ENCODE measurements around the gene TP53BP1.
"Not testable (repeated sequence)": the region's sequence is repeated elsewhere in the genome, so short reads cannot be mapped to it uniquely, and the experiment has no call there.

TP53BP1 gene, protein sequence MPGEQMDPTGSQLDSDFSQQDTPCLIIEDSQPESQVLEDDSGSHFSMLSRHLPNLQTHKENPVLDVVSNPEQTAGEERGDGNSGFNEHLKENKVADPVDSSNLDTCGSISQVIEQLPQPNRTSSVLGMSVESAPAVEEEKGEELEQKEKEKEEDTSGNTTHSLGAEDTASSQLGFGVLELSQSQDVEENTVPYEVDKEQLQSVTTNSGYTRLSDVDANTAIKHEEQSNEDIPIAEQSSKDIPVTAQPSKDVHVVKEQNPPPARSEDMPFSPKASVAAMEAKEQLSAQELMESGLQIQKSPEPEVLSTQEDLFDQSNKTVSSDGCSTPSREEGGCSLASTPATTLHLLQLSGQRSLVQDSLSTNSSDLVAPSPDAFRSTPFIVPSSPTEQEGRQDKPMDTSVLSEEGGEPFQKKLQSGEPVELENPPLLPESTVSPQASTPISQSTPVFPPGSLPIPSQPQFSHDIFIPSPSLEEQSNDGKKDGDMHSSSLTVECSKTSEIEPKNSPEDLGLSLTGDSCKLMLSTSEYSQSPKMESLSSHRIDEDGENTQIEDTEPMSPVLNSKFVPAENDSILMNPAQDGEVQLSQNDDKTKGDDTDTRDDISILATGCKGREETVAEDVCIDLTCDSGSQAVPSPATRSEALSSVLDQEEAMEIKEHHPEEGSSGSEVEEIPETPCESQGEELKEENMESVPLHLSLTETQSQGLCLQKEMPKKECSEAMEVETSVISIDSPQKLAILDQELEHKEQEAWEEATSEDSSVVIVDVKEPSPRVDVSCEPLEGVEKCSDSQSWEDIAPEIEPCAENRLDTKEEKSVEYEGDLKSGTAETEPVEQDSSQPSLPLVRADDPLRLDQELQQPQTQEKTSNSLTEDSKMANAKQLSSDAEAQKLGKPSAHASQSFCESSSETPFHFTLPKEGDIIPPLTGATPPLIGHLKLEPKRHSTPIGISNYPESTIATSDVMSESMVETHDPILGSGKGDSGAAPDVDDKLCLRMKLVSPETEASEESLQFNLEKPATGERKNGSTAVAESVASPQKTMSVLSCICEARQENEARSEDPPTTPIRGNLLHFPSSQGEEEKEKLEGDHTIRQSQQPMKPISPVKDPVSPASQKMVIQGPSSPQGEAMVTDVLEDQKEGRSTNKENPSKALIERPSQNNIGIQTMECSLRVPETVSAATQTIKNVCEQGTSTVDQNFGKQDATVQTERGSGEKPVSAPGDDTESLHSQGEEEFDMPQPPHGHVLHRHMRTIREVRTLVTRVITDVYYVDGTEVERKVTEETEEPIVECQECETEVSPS (N-terminal part only)

DNA sequence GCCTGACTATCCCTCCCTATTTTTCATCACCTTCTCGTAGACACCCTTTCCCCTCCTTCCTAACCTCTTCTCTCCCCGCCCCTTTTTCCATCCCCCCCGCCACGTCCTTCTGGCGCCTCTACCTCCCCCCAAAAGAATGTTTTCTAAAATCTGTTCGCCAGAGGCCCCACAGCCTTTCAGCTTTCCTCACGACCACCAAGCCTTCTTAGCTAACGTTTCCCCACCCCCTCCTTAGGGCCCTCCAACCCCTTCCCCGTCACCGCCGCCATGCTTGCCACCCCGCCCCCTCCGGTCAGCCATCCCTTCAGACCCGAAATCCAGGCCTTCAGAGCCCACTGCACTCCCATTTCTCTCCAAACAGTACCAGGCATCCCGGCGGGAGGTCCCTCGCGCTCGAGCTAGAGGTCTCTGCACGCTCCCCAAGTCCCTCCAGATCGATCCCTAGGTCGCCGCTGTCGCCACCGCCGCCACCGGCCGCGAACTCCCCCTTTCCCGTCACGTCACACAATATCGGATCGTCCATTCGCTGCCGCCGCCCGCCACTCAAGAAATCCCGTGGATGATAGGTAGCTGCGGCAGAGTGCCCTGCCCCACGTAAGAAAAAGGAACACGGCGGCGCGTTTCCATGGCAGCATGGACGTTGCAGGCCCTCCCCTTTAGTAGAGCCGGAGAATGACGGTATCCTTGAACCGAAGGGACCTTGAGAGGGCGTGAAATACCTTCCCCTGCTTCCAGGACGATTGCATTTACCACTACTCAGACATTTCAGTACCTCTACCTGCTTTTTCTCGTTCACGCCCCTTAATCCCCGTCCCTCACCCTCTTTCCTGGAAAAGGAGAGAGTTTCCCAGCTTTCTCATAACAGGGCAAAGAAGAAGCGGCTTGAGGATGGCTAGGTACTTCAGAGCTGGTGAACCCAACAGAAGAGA lies at the start of gene TP53BP1:
TP53BP1 (minus strand) TSS at position 484 of the 929 bp plus-strand sequence; CDS start at position 371, 113 bp downstream.
- Mint-ChIP-seq H3K4me1 (peaks cover 31% of the 10 kb centered on the region), H3K4me3 (peak within 1 kb of the TSS; percentile 88 to 93), H3K27me3 (no peaks in the 10 kb centered on the region), H3K9me3 (no peaks in the 10 kb centered on the region), H3K27ac (peak within 1 kb of the TSS; percentile 95 to 99)
- peak; percentile 100 for ATAC-seq
- peak; percentile 91 to 94 for DNase-seq

DNA sequence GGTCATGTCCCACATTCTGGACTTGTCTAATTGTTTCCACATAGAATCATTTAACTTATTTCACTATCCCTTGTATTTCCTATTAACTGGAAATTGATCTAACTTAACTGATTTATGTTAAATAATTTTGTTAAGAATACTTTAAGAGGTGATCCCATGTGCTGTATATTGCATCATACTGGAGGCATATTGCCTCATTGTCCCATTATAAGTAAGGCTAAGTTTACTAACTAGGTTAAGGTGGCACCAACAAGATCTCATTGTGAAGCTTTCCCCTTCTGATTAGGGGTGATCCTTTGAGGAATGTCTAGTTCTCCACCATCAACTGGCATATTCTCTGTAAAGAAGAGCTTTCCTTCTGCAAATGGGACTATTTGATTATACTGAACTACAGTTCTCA lies 48.8 kb upstream of the TP53BP1 start:
- Mint-ChIP-seq H3K9me3 (no peaks in the 10 kb centered on the region), H3K4me3 (no peak overlapping the region), H3K27ac (peak overlapping the region; percentile 59 to 78), H3K4me1 (no peaks in the 10 kb centered on the region), H3K27me3 (no peaks in the 10 kb centered on the region)
- ATAC-seq (no peak), DNase-seq (no peak)

DNA sequence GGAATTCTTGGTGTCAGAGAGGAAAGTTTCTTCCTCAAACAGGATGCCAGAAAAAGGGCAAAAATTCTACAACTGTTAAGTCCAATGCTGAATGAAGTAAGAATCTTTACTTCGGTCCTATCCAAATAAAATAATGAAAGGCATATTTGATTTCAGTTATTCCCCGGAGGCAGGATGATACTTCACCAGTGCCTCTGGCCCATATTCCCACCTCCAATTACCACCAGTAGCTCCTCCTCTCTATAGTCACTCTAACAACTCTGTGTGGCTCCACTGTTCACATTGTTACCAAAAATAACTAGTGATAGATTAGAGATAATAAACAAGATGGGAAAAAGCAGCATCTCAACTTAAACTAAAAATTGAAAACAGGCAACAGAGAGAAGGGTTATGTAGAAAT lies 45.1 kb upstream of the TP53BP1 start:
- no peak overlapping the region for H3K4me3 Mint-ChIP-seq
- DNase-seq (no peak), ATAC-seq (no peak)
- no peak overlapping the region for H3K27ac Mint-ChIP-seq
- no peaks in the 10 kb centered on the region for H3K9me3 Mint-ChIP-seq
- no peaks in the 10 kb centered on the region for H3K27me3 Mint-ChIP-seq
- no peaks in the 10 kb centered on the region for H3K4me1 Mint-ChIP-seq

DNA sequence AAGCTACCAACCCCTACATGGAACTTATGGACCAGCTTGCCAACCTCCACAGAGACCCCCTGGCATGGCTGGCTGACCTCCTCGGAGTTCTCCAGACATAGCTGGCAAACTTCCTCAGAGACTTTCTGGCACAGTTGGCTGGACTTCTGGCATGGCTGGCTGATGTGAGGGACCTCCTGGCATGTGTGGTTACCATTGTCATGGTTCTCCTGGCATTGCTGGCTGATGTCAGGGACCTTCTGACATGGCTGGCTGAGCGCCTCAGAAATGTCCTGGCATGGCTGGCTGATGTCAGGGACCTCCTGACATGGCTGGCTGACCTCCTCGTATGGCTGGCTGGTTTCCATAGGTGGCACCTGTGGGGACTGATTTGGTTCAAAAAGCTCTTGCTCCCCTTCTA lies 41.9 kb upstream of the TP53BP1 start:
- no peaks in the 10 kb centered on the region for H3K4me1 Mint-ChIP-seq
- H3K4me3 Mint-ChIP-seq = no peak overlapping the region
- no peak for DNase-seq
- H3K9me3 Mint-ChIP-seq = no peaks in the 10 kb centered on the region
- ATAC-seq = no peak
- H3K27ac Mint-ChIP-seq = no peak overlapping the region
- no peaks in the 10 kb centered on the region for H3K27me3 Mint-ChIP-seq

DNA sequence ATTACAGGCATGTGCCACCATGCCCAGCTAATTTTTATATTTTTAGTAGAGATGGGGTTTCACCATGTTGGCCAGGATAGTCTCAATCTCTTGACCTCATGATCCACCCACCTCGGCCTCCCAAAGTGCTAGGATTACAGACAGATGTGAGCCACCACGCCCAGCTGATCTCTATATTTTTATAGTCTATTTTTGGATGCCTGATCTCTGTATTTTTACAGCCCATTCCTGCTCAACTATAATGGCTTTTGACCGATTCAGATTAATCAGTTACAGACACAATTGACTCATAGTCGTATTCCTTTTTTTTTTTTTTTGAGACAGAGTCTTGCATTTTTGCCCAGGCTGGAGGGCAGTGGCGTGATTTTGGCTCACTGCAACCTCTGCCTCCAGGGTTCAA lies 39.9 kb upstream of the TP53BP1 start:
- H3K4me3 Mint-ChIP-seq, H3K27me3 Mint-ChIP-seq, H3K9me3 Mint-ChIP-seq, DNase-seq, H3K27ac Mint-ChIP-seq, ATAC-seq, H3K4me1 Mint-ChIP-seq: not testable (repeated sequence)

DNA sequence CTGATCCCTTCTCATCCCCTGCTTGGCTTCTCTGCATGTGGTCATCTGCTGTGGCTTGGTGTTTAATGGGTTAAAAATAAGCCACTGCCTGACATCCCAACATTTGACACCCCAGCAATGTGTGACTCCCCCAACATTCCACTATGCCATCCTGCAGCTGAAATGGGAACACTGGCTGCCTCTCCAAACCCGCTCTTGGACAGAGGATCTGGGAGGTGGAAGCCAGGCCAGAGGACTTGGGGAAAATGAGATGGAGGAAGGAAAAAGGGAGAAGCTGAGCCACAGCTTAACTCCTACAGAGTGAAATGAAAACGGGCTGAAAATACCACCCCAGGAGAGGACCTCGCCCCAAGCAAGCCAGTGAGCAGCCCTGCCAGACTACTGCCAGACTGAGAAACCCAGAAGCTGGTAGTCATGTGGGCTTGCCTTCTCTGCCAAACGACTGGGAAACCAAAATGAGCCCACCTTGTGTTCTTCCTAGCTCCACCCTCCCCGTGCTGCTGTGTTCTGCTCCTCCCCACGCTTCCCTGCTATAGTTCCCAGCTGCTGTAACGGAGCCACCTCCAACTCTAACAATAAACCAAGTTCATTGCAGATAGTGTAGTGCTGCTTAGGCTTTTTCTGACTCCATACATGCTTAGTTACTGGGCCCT lies 38.2 kb upstream of the TP53BP1 start:
- ATAC-seq = no peak

DNA sequence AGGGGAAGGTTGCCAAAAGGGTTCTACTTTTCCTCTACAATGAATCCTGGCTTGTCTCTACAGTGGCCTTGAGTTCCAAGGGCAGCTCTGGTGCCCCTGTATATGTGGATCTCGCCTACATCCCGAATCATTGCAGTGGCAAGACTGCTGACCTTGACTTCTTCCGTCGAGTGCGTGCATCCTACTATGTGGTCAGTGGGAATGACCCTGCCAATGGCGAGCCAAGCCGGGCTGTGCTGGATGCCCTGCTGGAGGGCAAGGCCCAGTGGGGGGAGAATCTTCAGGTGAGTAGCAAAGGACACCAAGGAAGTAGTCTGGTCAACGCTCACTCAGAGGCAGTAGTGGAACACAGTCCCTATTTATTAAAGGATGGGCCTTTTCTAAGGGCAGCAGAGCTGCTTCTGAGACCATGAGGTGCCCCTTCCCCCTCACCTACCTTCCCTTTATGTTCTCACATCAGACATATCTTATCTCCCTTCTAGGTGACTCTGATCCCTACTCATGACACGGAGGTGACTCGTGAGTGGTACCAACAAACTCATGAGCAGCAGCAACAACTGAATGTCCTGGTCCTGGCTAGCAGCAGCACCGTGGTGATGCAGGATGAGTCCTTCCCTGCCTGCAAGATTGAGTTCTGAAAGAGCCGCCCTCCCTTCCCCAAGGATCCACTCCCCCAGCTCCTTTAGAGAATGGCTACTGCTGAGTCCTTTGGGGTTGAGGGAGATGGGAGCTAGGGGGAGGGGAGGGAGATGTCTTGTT lies 36.8 kb upstream of the TP53BP1 start:
- no peaks in the 10 kb centered on the region for H3K9me3 Mint-ChIP-seq

More for the DNA sequence above, 38.2 kb upstream of the TP53BP1 start:
- Mint-ChIP-seq H3K27me3 (no peaks in the 10 kb centered on the region), H3K27ac (no peak overlapping the region), H3K4me1 (no peaks in the 10 kb centered on the region), H3K9me3 (no peaks in the 10 kb centered on the region), H3K4me3 (no peak overlapping the region)
- no peak for DNase-seq

DNA sequence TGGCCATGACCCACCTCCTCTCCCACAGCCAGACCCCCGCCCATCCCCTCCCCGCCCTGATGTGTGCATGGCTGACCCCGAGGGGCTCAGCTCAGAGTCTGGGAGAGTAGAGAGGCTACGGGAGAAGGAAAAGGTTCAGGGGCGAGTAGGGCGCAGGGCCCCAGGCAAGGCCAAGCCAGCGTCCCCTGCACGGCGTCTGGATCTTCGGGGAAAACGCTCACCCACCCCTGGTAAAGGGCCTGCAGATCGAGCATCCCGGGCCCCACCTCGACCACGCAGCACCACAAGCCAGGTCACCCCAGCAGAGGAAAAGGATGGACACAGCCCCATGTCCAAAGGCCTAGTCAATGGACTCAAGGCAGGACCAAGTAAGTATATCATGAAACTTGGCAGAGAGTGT lies 36.2 kb upstream of the TP53BP1 start:
- Mint-ChIP-seq H3K4me1 (peaks cover 13% of the 10 kb centered on the region), H3K9me3 (no peaks in the 10 kb centered on the region), H3K27ac (no peak overlapping the region), H3K27me3 (no peaks in the 10 kb centered on the region), H3K4me3 (no peak overlapping the region)
- peak; percentile 31 for ATAC-seq
- no peak for DNase-seq

More for the DNA sequence above, 36.8 kb upstream of the TP53BP1 start:
- no peak overlapping the region for H3K4me3 Mint-ChIP-seq
- ATAC-seq (no peak), DNase-seq (no peak)
- peaks cover 7% of the 10 kb centered on the region for H3K4me1 Mint-ChIP-seq
- no peak overlapping the region for H3K27ac Mint-ChIP-seq
- no peaks in the 10 kb centered on the region for H3K27me3 Mint-ChIP-seq

DNA sequence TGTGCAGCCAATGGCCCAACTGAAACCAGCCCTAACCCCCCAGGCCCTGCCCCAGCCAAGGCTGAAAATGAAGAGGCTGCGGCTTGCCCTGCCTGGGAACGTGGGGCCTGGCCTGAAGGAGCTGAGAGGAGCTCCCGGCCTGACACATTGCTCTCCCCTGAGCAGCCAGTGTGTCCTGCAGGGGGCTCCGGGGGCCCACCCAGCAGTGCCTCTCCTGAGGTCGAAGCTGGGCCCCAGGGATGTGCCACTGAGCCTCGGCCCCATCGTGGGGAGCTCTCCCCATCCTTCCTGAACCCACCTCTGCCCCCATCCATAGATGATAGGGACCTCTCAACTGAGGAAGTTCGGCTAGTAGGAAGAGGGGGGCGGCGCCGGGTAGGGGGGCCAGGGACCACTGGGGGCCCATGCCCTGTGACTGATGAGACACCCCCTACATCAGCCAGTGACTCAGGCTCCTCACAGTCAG lies 35.6 kb upstream of the TP53BP1 start:
- Mint-ChIP-seq H3K27me3 (no peaks in the 10 kb centered on the region), H3K4me3 (no peak overlapping the region), H3K27ac (no peak overlapping the region), H3K9me3 (no peaks in the 10 kb centered on the region), H3K4me1 (peaks cover 15% of the 10 kb centered on the region)
- DNase-seq (no peak), ATAC-seq (peak; percentile 4)

DNA sequence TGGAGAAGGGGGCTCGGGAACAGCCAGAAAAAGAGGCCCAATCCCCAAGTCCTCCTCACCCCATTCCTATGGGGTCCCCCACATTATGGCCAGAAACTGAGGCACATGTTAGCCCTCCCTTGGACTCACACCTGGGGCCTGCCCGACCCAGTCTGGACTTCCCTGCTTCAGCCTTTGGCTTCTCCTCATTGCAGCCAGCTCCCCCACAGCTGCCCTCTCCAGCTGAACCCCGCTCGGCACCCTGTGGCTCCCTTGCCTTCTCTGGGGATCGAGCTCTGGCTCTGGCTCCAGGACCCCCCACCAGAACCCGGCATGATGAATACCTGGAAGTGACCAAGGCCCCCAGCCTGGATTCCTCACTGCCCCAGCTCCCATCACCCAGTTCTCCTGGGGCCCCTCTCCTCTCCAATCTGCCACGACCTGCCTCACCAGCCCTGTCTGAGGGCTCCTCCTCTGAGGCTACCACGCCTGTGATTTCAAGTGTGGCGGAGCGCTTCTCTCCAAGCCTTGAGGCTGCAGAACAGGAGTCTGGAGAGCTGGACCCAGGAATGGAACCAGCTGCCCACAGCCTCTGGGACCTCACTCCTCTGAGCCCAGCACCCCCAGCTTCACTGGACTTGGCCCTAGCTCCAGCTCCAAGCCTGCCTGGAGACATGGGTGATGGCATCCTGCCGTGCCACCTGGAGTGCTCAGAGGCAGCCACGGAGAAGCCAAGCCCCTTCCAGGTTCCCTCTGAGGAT lies 35.0 kb upstream of the TP53BP1 start:
- no peak overlapping the region for H3K4me3 Mint-ChIP-seq
- no peak for ATAC-seq
- no peaks in the 10 kb centered on the region for H3K27me3 Mint-ChIP-seq
- peak overlapping the region in 1 of 2 donors; percentile 49 for H3K27ac Mint-ChIP-seq
- H3K9me3 Mint-ChIP-seq = no peaks in the 10 kb centered on the region
- DNase-seq = no peak
- peaks cover 15% of the 10 kb centered on the region for H3K4me1 Mint-ChIP-seq

DNA sequence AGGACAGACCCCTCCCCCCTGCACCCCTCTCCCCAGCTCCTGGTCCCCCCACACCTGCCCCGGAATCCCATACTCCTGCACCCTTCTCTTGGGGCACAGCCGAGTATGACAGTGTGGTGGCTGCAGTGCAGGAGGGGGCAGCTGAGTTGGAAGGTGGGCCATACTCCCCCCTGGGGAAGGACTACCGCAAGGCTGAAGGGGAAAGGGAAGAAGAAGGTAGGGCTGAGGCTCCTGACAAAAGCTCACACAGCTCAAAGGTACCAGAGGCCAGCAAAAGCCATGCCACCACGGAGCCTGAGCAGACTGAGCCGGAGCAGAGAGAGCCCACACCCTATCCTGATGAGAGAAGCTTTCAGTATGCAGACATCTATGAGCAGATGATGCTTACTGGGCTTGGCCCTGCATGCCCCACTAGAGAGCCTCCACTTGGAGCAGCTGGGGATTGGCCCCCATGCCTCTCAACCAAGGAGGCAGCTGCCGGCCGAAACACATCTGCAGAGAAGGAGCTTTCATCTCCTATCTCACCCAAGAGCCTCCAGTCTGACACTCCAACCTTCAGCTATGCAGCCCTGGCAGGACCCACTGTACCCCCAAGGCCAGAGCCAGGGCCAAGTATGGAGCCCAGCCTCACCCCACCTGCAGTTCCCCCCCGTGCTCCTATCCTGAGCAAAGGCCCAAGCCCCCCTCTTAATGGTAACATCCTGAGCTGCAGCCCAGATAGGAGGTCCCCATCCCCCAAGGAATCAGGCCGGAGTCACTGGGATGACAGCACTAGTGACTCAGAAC lies 34.3 kb upstream of the TP53BP1 start:
- no peak overlapping the region for H3K4me3 Mint-ChIP-seq
- peaks cover 15% of the 10 kb centered on the region for H3K4me1 Mint-ChIP-seq
- no peaks in the 10 kb centered on the region for H3K9me3 Mint-ChIP-seq
- ATAC-seq = no peak
- no peak for DNase-seq
- H3K27ac Mint-ChIP-seq = no peak overlapping the region
- no peaks in the 10 kb centered on the region for H3K27me3 Mint-ChIP-seq

DNA sequence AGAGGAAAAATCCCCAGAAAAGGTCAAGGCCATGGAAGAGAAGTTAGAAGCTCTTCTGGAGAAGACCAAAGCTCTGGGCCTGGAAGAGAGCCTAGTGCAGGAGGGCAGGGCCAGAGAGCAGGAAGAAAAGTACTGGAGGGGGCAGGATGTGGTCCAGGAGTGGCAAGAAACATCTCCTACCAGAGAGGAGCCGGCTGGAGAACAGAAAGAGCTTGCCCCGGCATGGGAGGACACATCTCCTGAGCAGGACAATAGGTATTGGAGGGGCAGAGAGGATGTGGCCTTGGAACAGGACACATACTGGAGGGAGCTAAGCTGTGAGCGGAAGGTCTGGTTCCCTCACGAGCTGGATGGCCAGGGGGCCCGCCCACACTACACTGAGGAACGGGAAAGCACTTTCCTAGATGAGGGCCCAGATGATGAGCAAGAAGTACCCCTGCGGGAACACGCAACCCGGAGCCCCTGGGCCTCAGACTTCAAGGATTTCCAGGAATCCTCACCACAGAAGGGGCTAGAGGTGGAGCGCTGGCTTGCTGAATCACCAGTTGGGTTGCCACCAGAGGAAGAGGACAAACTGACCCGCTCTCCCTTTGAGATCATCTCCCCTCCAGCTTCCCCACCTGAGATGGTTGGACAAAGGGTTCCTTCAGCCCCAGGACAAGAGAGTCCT lies 33.4 kb upstream of the TP53BP1 start:
- DNase-seq (no peak), ATAC-seq (no peak)
- Mint-ChIP-seq H3K4me3 (no peak overlapping the region), H3K27me3 (no peaks in the 10 kb centered on the region), H3K4me1 (peaks cover 15% of the 10 kb centered on the region), H3K9me3 (no peaks in the 10 kb centered on the region), H3K27ac (no peak overlapping the region)

All from stimulated activated naive CD8-positive, alpha-beta T cell treated with anti-CD3 and anti-CD28 coated beads, Interleukin-15, amount 100 ng/mL, for 72 hours (primary cell).